Left ventricle myocardium inferior (tissue), 1 donor: ENCODE measurements around the gene SH3BP2. TPM values are rescaled to one million over a fixed set of nuclear protein-coding genes. Genes with fewer than 3 reads are reported as not detected.
A peak's percentile ranks its signal among the peaks of the same experiment; 100 is the strongest.

Experiments used
- DNase-seq: peaks from one replicate; pipeline ENCODE4 v3.0.0-alpha.2; 2020
- H3K27ac ChIP-seq: fragments of 200-600 bp; replicated peaks from 2 replicates; pipeline ENCODE4 v1.8.0; 2021
- H3K27me3 ChIP-seq: fragments of 200-600 bp; 2 replicates; pipeline ENCODE4 v1.8.0; 2021; ENCODE audit warnings: low read depth
- H3K36me3 ChIP-seq: fragments of 200-600 bp; 2 replicates; pipeline ENCODE4 v1.8.0; 2021
- H3K4me1 ChIP-seq: fragments of 200-600 bp; 2 replicates; pipeline ENCODE4 v1.8.0; 2021
- H3K4me3 ChIP-seq: fragments of 200-600 bp; 2 replicates; pipeline ENCODE4 v1.8.0; 2021; ENCODE audit warnings: mild to moderate bottlenecking, moderate library complexity
- H3K9me3 ChIP-seq: fragments of 200-600 bp; replicated peaks from 2 replicates; pipeline ENCODE4 v1.8.0; 2021
- intact Hi-C: fragments of 100-400 bp; cut with micrococcal nuclease; formaldehyde crosslinking; loops from one replicate; pipeline ENCODE4 v1.11.0; 2022
- total RNA-seq: library from RNA; stranded (reverse); fragmentation: NEBNext Ultra II Directional; extraction: Animal tissue kit (Norgen Biotek cat#: 25700); gene quantifications from one replicate; pipeline ENCODE4 v1.2.1, GENCODE V29; 2021
- TF ChIP-seq, protein P1 (sequence below): fragments of 200-600 bp; IDR thresholded peaks from 2 replicates; pipeline ENCODE4 v1.8.0; 2021; ENCODE audit warnings: antibody characterized with exemption, mild to moderate bottlenecking, borderline replicate concordance
- donor health status: DM: no; HTN: yes; CAD: no; lungs with severe emphysema.

Gene SH3BP2
- total RNA-seq, 1 donor from 2014 or later, result 24.7 TPM

DNA sequence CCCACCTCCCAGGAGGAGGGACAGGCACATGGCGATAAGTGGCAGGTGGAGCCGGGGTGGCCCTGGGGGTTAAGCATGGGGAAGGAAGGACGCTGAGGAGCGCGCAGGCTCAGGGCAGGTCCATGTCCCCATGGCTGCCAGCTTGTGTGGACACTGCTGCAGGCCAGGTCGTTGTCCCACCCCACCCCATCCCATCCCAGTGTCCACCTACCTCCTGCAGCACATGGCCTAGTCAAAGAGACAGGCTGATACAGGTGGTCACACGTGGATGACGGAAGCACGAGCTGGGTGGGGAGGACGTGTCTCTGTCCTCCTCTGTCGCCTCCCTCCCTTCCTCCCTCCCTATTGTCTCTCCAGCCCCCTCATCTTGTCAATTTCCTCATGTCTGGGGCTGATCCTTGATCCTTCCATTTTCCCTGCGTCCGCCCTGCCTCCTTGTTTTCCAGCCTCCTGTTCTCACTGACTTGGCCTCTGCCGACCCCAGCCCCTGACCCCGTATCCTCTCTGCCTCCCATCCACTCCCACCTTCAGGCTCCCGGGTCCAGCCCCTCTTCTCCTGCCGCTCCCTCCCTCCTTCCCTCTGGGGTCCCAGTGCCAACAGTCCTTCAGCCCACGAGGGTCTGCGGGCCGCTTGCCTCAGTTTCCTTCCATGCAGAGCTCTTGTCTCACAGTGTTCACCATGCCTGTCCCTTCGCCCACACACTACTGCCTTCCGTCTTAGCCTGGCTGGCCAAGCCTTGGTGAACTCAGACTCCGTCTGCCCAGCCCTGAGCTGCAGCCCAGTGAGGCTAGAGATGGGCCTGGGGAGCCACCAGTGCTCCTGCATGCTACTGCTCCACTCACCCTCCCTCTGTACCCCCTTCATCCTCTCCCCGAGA lies 35.2 kb downstream of the SH3BP2 start:
- intact Hi-C loops, result no loop called here
- H3K9me3 ChIP-seq, result no peaks in the 10 kb centered on the region
- TF ChIP-seq, protein P1, sequence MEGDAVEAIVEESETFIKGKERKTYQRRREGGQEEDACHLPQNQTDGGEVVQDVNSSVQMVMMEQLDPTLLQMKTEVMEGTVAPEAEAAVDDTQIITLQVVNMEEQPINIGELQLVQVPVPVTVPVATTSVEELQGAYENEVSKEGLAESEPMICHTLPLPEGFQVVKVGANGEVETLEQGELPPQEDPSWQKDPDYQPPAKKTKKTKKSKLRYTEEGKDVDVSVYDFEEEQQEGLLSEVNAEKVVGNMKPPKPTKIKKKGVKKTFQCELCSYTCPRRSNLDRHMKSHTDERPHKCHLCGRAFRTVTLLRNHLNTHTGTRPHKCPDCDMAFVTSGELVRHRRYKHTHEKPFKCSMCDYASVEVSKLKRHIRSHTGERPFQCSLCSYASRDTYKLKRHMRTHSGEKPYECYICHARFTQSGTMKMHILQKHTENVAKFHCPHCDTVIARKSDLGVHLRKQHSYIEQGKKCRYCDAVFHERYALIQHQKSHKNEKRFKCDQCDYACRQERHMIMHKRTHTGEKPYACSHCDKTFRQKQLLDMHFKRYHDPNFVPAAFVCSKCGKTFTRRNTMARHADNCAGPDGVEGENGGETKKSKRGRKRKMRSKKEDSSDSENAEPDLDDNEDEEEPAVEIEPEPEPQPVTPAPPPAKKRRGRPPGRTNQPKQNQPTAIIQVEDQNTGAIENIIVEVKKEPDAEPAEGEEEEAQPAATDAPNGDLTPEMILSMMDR, result no peak
- no peak overlapping the region for H3K4me3 ChIP-seq
- H3K36me3 ChIP-seq, result peaks cover 77% of the 10 kb centered on the region
- H3K27ac ChIP-seq, result no peak overlapping the region
- peak; percentile 10 for DNase-seq
- peaks cover 27% of the 10 kb centered on the region for H3K4me1 ChIP-seq
- H3K27me3 ChIP-seq, result no peaks in the 10 kb centered on the region

DNA sequence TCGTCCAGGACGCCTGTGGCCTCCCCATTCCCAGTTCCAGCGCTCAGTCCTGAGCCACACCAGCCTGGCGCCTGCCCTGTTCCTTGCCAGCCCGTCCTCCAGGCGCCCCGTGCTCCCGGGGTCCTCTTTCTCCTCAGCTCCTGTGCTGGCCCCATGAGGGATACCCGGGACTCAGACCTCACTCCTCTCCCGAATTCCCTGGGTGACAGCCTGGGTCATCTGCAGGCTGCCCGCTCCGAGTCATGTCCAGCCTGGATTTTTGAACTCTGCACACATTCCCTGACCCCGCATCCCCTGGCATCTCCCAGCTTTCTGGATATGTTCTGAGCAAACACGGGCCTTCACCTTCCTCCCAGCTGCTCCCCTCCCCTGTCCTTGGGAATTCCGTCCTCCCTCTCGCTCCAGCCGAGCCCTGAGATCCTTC lies 35.9 kb downstream of the SH3BP2 start:
- Histone ChIP-seq H3K4me3 (no peak overlapping the region), H3K4me1 (peaks cover 21% of the 10 kb centered on the region), H3K27ac (no peak overlapping the region), H3K27me3 (no peaks in the 10 kb centered on the region), H3K9me3 (no peaks in the 10 kb centered on the region), H3K36me3 (peaks cover 77% of the 10 kb centered on the region)
- TF ChIP-seq, protein P1, result no peak
- intact Hi-C loops, result no loop called here
- peak; percentile 11 for DNase-seq

DNA sequence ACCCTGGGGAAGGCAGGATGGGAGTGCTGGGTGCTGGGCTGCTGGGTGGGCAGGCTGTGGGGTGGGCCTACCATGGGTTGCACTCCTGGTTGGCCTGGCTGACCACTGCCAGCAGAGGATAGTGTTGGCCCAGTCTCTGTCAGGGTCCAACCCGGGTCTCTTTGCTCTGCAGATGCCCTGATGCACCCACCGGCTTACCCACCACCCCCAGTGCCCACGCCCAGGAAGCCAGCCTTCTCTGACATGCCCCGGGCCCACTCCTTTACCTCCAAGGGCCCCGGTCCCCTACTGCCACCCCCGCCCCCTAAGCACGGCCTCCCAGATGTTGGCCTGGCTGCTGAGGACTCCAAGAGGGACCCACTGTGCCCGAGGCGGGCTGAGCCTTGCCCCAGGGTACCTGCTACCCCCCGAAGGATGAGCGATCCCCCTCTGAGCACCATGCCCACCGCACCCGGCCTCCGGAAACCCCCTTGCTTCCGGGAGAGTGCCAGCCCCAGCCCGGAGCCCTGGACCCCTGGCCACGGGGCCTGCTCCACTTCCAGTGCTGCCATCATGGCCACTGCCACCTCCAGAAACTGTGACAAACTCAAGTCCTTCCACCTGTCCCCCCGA lies 36.5 kb downstream of the SH3BP2 start:
- H3K9me3 ChIP-seq, result no peaks in the 10 kb centered on the region
- intact Hi-C loops, result no loop called here
- no peaks in the 10 kb centered on the region for H3K27me3 ChIP-seq
- no peak overlapping the region for H3K4me3 ChIP-seq
- peaks cover 76% of the 10 kb centered on the region for H3K36me3 ChIP-seq
- no peak overlapping the region for H3K27ac ChIP-seq
- peaks cover 14% of the 10 kb centered on the region for H3K4me1 ChIP-seq
- peak; percentile 12 for DNase-seq
- TF ChIP-seq, protein P1, result no peak

DNA sequence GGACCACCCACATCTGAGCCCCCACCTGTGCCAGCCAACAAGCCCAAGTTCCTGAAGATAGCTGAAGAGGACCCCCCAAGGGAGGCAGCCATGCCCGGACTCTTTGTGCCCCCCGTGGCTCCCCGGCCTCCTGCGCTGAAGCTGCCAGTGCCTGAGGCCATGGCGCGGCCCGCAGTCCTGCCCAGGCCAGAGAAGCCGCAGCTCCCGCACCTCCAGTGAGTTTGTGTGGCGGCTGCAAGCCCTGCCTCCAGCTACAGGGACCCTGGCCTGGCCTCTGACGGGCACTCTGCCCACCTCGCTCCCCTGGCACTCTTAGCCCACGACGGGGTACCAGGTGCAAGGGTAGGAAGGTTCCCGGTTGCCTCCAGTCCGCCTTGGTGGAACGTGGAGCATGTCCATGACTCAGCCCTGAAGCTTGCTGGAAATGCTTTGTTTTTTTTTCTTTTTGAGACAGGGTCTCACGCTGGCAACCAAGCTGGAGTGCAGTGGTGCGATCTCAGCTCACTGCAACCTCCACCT lies 37.1 kb downstream of the SH3BP2 start:
- TF ChIP-seq, protein P1, result no peak
- Histone ChIP-seq H3K36me3 (peaks cover 76% of the 10 kb centered on the region), H3K27ac (no peak overlapping the region), H3K9me3 (no peaks in the 10 kb centered on the region), H3K4me1 (peaks cover 14% of the 10 kb centered on the region), H3K27me3 (no peaks in the 10 kb centered on the region), H3K4me3 (no peak overlapping the region)
- intact Hi-C loops, result no loop called here
- no peak for DNase-seq

DNA sequence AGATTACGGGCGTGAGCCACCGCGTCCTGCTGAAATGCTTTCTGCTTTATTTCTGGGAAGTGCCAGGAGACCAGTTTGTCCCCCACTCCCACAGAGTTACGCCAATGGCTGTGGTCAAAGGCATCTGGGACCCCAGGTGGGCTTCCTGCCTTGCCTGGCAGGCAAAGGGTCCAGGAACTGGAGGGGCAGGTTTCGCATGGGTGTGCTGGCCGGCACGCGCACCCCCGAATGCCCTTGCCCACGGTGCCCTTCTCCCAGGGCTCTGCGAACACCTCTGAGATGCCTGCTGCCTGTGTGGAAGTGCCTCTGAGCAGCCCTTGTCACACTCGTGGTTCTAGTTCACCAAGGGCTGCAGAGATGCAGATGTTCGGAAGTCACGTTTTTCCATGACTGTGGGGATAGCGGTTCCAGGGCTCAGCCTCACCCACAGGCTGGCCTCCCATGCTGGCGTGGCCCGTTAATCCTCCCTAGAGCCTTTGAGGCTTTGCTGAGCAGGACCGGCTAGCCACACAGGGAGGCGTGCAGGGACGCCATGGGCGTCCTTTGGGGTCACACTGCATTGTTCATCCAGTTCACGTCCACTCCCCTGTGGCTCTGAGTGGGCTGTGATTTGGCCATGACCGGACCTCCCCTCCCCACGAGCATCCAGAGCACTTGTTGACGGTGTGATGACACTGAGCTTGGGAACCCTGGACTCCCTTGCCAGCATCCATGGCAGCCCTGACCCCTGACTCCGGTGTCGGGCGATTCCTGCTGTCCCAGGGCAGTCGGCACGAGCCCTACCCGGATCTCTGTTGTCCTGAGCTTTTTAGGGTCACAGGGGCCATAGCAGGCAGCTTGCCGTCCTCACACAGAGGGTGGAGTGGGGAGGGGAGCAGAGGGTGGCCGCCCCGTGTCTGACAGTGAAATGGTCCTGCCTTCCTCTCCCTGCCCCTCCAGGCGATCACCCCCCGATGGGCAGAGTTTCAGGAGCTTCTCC lies 38.0 kb downstream of the SH3BP2 start:
- Histone ChIP-seq H3K27me3 (no peaks in the 10 kb centered on the region), H3K27ac (no peak overlapping the region), H3K36me3 (peaks cover 79% of the 10 kb centered on the region), H3K4me3 (no peak overlapping the region), H3K4me1 (peaks cover 15% of the 10 kb centered on the region), H3K9me3 (no peaks in the 10 kb centered on the region)
- TF ChIP-seq, protein P1, result no peak
- peak; percentile 4 for DNase-seq
- intact Hi-C loops, result no loop called here
